CD4-positive, alpha-beta T cell treated with Interleukin-21 for 1 hour (primary cell): ENCODE data around the gene MERTK.
"Not testable (repeated sequence)": the region's sequence is repeated elsewhere in the genome, so short reads cannot be mapped to it uniquely, and the experiment has no call there.

ENCODE experiments used
- DNase-seq: peaks from one replicate; pipeline ENCODE4 v3.0.0-alpha.2; 2020

The MERTK gene

GRCh38 chr2:112018846-112019245 lies 120.4 kb downstream of the MERTK start:
- no peak for DNase-seq

- no peak for DNase-seq
These were observed 121.2 kb downstream of the MERTK start for GRCh38 chr2:112019569-112019982.

- no peak for DNase-seq
These were observed 122.2 kb downstream of the MERTK start for GRCh38 chr2:112020561-112020960.

- DNase-seq: no peak
These were observed 122.9 kb downstream of the MERTK start for GRCh38 chr2:112021290-112021689.

GRCh38 chr2:112021781-112022231 lies 123.4 kb downstream of the MERTK start:
- no peak for DNase-seq

GRCh38 chr2:112023707-112024106 lies 125.3 kb downstream of the MERTK start:
- no peak for DNase-seq

GRCh38 chr2:112024231-112024630 lies 125.8 kb downstream of the MERTK start:
- no peak for DNase-seq

- DNase-seq: no peak
These were observed 126.6 kb downstream of the MERTK start for GRCh38 chr2:112024896-112025491.

GRCh38 chr2:112026509-112026908 lies 128.1 kb downstream of the MERTK start:
- DNase-seq: no peak

- no peak for DNase-seq
These were observed 129.4 kb downstream of the MERTK start for GRCh38 chr2:112027767-112028166.

GRCh38 chr2:112029164-112029563 lies 130.8 kb downstream of the MERTK start:
- DNase-seq: no peak

- no peak for DNase-seq
These were observed 133.2 kb downstream of the MERTK start for GRCh38 chr2:112031473-112032223.

GRCh38 chr2:112032224-112032586 lies 133.8 kb downstream of the MERTK start:
- no peak for DNase-seq

- DNase-seq: no peak
These were observed 134.5 kb downstream of the MERTK start for GRCh38 chr2:112032689-112033465.

- DNase-seq: no peak
These were observed 135.2 kb downstream of the MERTK start for GRCh38 chr2:112033600-112033999.

- no peak for DNase-seq
These were observed 136.5 kb downstream of the MERTK start for GRCh38 chr2:112034924-112035323.

GRCh38 chr2:112035786-112036185 lies 137.4 kb downstream of the MERTK start:
- no peak for DNase-seq

- not testable (repeated sequence) for DNase-seq
These were observed 141.1 kb downstream of the MERTK start for GRCh38 chr2:112039556-112039955.

GRCh38 chr2:112040066-112040465 lies 141.7 kb downstream of the MERTK start:
- not testable (repeated sequence) for DNase-seq

- not testable (repeated sequence) for DNase-seq
These were observed 143.1 kb downstream of the MERTK start for GRCh38 chr2:112041460-112041859.

GRCh38 chr2:112045446-112046014 lies 147.1 kb downstream of the MERTK start:
- no peak for DNase-seq

- DNase-seq: no peak
These were observed 147.8 kb downstream of the MERTK start for GRCh38 chr2:112046231-112046630.

GRCh38 chr2:112047537-112048235 lies 149.3 kb downstream of the MERTK start:
- no peak for DNase-seq
